Stimulated activated CD4-positive, alpha-beta T cell treated with anti-CD3 and anti-CD28 coated beads, Interleukin-15, amount 100 ng/mL, for 1 hour (primary cell): ENCODE data around the gene TRPM6.
"Not testable (repeated sequence)": the region's sequence is repeated elsewhere in the genome, so short reads cannot be mapped to it uniquely, and the experiment has no call there.

Experiments
- DNase-seq, 2 donors: peaks; one replicate each; pipeline ENCODE4 v3.0.0-alpha.2; 2020; ENCODE audit warnings: low read depth in 1 of 2, low spot score in 1 of 2

Gene TRPM6, protein sequence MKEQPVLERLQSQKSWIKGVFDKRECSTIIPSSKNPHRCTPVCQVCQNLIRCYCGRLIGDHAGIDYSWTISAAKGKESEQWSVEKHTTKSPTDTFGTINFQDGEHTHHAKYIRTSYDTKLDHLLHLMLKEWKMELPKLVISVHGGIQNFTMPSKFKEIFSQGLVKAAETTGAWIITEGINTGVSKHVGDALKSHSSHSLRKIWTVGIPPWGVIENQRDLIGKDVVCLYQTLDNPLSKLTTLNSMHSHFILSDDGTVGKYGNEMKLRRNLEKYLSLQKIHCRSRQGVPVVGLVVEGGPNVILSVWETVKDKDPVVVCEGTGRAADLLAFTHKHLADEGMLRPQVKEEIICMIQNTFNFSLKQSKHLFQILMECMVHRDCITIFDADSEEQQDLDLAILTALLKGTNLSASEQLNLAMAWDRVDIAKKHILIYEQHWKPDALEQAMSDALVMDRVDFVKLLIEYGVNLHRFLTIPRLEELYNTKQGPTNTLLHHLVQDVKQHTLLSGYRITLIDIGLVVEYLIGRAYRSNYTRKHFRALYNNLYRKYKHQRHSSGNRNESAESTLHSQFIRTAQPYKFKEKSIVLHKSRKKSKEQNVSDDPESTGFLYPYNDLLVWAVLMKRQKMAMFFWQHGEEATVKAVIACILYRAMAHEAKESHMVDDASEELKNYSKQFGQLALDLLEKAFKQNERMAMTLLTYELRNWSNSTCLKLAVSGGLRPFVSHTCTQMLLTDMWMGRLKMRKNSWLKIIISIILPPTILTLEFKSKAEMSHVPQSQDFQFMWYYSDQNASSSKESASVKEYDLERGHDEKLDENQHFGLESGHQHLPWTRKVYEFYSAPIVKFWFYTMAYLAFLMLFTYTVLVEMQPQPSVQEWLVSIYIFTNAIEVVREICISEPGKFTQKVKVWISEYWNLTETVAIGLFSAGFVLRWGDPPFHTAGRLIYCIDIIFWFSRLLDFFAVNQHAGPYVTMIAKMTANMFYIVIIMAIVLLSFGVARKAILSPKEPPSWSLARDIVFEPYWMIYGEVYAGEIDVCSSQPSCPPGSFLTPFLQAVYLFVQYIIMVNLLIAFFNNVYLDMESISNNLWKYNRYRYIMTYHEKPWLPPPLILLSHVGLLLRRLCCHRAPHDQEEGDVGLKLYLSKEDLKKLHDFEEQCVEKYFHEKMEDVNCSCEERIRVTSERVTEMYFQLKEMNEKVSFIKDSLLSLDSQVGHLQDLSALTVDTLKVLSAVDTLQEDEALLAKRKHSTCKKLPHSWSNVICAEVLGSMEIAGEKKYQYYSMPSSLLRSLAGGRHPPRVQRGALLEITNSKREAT (N-terminal part only)

DNA sequence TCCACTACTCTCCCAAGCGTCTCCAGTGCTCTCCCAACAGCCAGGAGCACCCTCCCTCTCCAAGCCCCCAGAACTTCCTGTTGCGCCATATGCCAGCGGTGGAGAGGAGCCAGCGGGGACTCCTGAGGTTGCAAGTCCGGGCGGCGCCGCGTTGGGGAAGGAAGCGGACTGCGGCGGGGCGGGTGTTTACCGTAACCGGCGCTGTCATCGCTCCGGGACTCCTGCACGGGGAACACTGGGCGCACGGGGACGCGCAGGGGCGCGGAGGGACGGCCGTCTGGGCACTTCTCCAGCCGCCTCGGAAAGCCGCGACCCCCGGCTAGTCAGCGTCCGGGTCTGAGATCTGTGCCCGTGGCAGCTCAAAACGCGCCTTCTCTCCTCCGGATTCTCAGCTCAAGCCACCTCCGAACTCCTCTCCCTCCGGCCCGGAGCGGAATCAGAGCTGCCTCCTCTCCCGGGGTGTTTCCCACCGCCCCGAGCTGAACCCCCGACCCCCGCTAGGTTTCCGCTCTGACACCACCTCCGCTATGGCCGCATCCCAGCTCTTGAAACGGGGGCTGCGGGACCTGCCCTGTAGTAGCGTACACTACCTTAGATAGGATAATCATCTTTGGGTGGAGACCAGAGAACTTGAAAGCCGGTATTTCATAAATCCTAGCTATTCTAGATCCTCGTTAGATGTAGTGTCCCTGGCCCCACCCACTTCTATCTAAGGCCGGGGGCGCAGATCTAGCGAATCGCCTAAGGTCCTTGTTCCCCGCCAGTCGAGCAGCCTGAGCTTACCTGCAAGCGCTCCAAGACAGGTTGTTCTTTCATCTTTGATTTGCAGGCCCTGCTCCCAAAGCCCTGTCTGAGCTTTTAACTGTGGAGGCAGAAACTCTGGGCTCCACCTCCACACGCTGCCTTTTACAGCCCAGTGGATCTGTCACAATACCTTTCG, at the start of gene TRPM6:
Gene TRPM6, minus strand, starts transcription at position 881 of the 940 bp plus-strand sequence. Its CDS starts 65 bp downstream, at position 816.
- DNase-seq, result no peak

DNA sequence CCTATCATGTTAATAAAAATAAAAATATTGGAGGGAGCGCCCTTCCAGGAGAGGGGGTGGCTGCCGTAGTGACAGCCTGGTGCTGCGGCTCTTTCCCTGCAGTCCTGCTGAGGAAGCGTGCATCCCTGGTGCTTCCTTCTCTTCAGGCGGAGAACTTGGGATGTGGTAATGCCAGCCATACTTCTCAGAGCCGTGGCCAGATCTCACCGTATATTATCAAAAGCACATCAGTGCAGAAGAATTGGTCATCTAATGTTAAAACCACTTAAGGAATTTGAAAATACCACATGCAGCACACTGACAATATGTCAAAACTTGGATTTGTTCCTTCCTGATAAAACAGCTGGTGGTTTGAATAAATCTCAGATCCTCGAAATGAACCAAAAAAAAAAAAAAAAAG, 47.3 kb upstream of the TRPM6 start:
- no peak for DNase-seq

DNA sequence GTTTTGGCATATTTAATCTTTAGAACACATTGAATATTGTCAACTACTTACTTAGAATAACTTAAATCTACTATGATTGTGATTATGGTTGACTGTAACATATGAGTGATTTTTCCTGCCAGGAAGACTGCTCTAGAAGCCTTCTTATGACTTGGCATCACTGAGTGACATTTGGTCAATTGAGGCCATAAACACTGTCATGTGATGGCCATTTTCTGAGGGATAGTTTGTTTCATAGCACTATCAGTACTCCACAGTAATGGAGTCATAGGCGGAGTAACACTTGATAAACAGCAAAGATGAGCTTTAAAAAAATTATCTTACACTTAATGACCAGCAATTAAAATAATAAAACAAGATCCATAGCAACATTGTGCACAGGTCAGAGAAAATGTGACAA, 34.0 kb upstream of the TRPM6 start:
- DNase-seq, result no peak

DNA sequence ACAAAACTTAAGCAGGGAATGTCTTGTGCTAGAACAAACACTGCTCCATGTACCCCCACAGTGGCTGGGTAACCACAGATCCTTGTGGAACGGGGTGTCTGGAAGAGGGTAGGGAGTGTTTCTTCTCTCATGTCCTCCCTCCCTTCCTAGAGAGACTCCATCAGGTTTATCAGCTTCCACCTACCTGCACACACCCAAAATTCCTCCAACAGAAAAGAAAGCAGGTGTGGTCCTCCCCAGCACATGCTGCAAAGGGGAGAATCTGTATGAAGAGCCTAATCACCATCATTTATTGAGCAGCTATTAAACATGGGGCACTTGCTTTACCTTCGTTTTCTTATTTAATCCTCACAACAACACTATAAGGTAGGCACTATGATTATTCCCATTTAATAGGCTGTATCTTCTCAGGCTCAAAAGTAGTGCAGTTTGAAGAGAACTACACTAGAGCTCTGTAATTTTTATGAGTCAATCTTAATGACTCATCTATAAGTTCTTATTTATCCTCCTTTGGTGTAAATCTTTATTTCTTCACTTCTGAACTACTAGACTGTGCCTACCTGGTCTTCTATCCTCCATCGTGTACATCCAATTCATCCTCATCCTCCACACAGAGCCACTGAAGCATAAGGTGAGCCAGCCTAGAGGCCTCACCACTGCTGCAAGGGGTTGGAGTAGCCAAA, 33.4 kb upstream of the TRPM6 start:
- DNase-seq, result no peak

DNA sequence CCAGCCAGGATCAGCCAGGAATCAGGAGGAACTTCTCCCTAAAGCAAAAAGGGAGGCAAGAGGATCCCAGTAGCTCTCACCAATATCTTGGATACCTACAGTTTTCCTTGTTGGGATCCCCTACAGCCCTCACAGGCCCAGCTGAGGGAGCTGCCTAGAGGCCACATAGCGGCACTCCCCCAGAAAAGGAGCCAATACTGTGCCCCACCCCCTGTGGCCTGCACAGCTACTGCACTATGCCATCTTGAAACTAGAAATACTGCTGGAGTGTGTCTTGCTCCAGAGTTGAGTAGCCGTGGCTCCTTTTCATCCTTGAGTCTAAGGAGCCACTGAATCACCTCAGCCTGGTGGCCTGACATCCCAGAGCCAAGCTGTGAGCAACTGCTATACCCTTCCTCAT, 22.3 kb upstream of the TRPM6 start:
- no peak for DNase-seq

DNA sequence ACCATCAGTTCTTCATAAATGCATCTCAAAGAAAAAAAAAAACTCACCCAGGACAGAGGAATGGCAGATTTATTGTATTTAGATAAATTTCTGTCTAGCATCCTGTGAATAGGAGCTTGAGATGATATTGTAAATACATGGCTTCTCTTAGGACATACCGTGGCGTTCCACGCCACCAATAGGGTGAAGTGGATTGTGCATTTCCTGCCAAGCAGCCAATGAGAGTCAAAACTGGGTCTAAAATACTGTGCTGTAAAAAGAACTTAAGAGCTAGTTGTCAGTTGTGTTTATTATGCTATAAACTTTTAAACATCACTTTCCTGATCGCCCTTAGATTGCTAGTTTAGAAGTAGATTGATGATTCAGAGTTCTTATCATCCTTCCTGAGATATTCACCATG, 20.9 kb upstream of the TRPM6 start:
- DNase-seq, result no peak

DNA sequence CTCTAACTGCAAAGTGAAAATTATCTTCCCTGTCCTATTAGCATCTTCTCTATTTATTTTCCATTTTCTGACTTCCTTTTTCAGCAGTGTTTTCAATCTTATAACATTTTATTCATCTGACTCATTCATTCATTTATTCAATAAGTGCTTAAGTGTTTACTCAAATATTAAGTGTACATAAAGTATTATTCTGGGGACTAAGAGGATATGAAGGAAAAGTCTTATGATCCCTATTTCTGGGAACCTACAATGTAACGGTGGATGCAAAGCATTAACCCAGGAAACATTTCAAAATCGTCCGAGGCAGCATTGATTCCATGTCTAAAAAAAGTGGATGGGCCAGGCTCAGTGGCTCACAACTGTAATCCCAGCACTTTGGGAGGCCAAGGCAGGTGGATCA, 19.4 kb upstream of the TRPM6 start:
- DNase-seq, result no peak

DNA sequence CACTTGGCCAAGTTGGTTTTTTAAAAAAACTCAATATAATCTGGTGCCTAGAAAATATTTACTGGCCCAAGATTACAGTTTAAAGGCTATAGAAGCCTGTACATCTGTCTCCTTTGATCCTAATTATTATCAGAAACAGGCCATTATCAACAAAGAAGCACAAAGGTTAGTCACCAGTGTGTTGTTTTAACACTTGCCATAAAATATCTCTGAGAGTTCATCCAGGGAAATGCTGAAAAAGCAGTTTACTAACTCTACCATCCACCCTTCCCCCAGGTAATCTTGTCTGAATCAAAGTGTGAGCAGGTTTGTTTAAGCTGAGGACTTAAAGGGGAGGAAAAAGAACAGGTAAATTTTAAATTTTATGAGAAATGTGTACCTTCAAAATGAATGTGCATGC, 13.3 kb upstream of the TRPM6 start:
- DNase-seq, result no peak

DNA sequence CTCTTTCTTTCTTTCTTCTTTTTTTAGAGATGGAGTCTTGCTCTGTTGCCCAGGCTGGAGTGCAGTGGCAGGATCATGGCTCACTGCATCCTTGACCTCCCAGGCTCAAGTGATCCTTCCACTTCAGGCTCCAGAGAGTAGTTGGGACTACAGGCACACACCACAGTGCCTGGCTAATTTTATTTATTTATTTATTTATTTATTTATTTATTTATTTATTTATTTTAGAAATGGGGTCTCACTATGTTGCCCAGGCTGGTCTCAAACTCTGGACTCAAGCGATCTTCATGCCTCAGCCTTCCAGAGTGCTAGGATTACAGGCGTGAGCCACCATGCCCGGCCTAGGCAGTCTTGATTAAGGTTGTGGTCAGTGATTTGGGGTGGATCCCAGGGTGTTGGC, 728 bp upstream of the TRPM6 start:
- DNase-seq, result not testable (repeated sequence)

DNA sequence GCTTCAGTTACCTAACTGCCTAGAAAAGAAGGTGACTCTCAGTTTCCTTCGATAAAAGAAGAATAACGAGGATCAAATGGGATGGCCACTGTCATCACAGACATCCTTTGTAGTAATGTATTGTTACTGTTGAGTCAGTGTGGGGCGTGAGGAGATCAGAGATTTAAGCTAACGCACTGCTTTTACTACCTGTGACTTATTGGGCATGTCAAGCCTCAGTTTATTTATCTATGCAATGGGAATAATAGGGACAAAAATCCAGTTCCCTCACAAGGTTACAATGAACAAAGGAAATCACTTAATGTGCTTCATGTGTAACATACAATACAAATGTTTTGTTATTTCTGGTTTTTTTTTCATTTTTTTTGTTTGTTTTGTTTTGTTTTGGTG, 255 bp upstream of the TRPM6 start:
- no peak for DNase-seq

DNA sequence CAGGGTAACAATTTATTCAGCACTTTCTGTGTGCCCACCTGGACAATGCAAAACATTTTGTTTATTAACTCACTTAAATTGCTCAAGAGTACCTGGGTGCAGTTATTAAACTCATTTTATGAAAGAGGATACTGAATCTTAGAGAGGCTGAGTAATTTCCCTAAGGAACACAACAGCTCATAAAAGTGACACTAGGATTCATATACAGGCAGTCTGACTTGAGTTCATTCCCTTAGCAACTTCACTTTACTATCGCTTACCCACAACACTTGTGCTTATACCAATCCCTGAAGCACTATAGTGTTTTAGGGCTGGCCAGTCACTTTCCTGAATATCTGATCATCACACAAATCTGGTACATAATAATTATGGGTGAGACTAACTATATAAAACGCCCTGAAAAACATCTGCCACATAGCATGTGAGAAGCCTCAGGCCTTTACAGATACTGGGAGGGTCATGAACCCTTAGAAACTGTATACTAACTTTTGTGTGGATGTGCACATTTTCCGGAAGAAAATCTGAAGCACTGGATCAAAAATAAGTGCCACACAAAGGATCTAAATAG, 11.3 kb downstream of the TRPM6 start:
- DNase-seq, result no peak

DNA sequence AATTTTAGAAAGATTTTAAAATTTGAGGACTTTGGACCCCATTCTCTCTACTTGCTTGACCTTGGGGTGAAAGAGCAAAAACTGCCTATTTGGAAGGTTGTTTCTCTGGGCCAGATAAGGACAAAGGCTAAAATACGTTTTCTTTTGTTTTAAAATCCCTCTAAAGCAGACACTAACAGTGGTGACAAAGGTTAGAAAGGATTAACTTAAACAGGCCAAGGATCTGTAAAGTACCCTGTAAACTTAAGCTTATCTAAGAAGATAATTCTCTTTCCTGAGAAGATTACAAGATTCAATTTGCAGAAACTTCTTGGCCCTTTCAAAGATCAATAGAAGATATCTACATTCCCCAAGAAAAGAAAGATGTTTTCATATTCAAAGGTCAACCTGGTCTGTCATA, 12.1 kb downstream of the TRPM6 start:
- DNase-seq, result no peak

DNA sequence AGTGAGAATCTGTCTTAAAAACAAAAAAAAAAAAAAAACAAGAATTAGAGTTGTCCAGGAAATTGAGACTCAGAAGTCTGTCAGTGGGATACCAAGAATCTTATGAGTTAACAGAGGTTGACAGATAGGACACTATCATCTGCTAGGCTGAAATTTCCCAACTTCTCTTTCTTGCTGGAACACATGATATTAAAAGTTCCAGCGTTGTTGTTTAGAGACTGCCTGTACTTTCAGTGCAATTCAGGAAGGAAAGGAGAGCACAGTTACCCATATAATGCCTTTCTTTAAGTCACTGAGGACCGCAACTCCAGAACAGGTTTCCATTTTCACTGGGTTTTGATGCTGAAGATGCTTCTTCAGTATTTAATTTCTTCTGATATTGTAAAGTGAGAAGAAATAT, 13.5 kb downstream of the TRPM6 start:
- no peak for DNase-seq

DNA sequence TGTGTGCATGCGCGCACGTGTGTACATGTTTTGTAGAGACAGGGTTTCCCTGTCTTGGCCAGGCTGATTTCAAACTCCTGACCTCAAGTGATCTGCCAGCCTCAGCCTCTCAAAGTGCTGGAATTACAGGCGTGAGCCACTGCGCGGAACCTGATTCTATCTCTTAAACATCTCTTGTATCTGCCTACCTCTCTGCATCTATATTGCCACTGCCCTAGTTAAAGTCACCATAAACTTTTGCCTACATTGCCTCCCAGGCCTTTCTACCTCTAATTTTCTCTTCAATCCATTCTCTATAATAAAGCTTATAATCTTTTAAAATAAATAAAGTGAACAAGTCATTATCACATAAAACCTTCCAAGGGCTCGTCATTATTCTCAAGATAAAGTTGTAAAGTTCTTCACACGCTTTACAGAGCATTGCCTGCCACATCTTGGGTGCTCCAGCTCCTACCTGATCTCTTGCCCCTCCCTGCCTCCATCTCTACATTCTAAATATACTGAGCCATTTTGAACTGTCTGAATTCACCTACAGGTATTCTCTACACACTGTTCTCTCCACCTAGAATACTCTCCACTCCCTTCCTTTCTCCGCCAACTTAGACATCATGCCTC, 15.0 kb downstream of the TRPM6 start:
- DNase-seq, result no peak

DNA sequence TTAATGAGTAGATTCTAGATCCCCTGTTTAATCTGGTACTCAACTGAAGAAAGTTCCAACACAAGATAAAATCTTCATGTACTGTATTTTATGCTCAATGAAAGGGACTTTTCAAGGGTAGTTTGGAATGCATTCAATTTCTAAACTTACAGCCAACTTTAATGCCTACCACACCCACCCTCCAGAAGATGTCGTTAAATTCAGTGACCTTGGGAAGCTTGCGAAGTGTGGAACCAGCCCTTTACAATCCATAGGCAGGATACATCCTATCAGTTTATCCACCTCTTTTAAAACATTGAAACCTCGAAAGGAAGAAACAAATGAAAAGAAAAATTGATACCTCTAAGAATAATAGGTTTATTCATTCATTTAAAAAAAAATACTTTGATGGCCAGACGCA, 20.2 kb downstream of the TRPM6 start:
- DNase-seq, result no peak

DNA sequence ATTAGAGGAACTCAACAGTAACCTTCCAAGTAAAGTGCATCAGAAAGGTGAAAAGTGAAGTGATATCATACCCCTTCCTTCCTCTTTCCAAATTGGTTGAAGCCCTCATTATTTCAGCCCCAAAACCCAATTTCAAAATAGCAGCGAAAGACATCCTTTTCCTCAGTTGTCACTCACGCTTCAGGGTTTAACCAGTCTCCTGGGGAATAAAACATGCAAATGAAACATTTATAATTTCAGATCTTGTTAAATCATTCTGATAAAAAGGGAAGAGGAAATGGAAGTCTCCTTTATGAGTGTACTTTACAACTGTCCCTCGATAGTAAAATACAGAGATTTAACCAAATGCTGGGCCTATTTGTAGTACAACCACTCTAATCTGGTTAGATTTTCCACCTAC, 22.5 kb downstream of the TRPM6 start:
- DNase-seq, result no peak

DNA sequence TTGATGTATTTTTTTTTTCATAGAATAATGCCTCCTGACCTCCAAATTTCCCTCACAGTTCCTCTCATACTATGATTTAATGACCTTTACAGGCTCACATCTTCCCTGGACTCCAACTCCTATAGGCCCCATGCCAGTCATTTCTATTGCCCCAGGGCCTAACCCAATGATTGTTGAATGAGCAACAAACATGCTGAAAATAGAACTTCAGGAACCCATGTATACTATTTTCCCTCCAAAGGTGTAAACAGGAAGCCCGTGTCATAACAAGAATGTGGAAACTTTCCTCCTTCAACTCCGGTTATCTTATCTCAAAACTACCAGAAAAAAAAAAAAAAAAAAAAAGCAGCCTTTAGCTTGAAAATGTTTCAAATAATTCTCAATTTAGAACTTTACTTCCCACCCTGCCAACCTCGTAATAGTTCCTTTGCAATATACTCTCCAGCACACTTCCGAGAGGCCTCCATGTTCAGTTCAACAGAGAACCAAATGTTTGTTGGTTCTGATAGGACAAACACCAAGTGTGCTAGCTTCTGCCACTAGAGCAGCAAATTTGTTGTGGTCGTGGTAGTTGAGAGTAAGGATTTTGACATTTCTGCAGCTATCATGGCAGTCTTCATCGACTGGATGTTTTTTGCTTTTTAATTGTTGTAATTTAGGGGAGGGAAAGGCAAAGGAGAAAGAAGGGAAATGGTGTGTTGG, 25.8 kb downstream of the TRPM6 start:
- DNase-seq, result no peak

DNA sequence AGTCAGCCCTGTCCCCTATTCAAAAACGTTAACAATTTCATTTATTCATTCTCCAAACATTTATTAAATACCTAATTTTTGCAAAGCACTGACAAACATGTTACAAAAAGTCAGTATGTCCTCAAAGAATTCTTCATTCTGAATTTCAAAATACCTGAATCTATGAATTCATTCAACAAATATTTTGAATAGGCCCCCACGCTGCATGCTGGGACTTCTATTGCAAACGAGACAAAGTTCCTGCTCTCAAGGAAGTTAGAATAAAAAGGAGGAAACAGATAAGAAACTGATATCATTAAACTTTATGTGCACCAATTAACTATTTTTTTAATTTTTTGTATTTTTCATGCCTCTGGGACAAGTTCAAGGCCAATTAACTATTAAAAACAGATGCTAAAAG, 26.6 kb downstream of the TRPM6 start:
- no peak for DNase-seq
